Esophagus squamous epithelium (tissue), 5 donors: ENCODE data around the gene GNAI2. TPM values are rescaled to one million over a fixed set of nuclear protein-coding genes. Genes with fewer than 3 reads are reported as not detected.

Experiments
- DNase-seq: peaks from one replicate; lab custom pipeline; 2025; lab: John Stamatoyannopoulos, UW
- H3K27ac ChIP-seq, 4 donors: fragments of 200-600 bp; sonication (generic); one replicate each; pipeline ENCODE4 v1.5.1; 2016 to 2019; ENCODE audit warnings: mild to moderate bottlenecking in 1 of 4
- H3K27me3 ChIP-seq, 4 donors: fragments of 200-600 bp; sonication (generic); 1 replicate in 3 of 4; 2 replicates in 1 of 4; pipeline versions ENCODE4 v1.5.1 to v1.6.0; 2017 to 2021; ENCODE audit warnings: antibody characterized with exemption in 1 of 4
- H3K36me3 ChIP-seq, 3 donors: fragments of 200-600 bp; sonication (generic); one replicate each; pipeline ENCODE4 v1.5.1; 2016 to 2019
- H3K4me1 ChIP-seq, 3 donors: fragments of 200-600 bp; sonication (generic); one replicate each; pipeline ENCODE4 v1.5.1; 2017 to 2019
- H3K4me3 ChIP-seq, 4 donors: fragments of 200-600 bp; sonication (generic); 1 replicate in 3 of 4; 2 replicates in 1 of 4; pipeline ENCODE4 v1.5.1; 2016 to 2019; ENCODE audit warnings: mild to moderate bottlenecking in 2 of 4, moderate library complexity in 1 of 4
- H3K9me3 ChIP-seq, 3 donors: fragments of 200-600 bp; sonication (generic); one replicate each; pipeline ENCODE4 v1.5.1; 2016 to 2019
- POLR2A ChIP-seq, 4 donors: fragments of 450-650 bp; IDR thresholded peaks; one replicate each; pipeline ENCODE4 v1.6.1; 2017; ENCODE audit warnings: antibody characterized with exemption in 4 of 4, mild to moderate bottlenecking in 4 of 4, moderate library complexity in 3 of 4
- WGBS, 2 donors: methylation state at CpG; one replicate each; pipeline ENCODE4 v1.1.5; 2018; 5-methylcytosine and 5-hydroxymethylcytosine counted together
- intact Hi-C: fragments of 100-400 bp; cut with DNase I; formaldehyde crosslinking; loops from one replicate; pipeline ENCODE4 v1.15.0; 2022
- total RNA-seq, 4 donors: library from RNA; depleted of rRNA; stranded (reverse); fragments of >200 nt; gene quantifications; one replicate each; pipeline ENCODE4 v1.1.0, GENCODE V29; 2016
- TF ChIP-seq, protein P1 (sequence below), 6 experiments: fragments of 450-650 bp in 4 of 6; fragments of 200-600 bp in 2 of 6; sonication (generic) in 2 of 6; IDR thresholded peaks; one replicate each; pipeline ENCODE4 v1.5.1; 2016 to 2019; ENCODE audit warnings: antibody characterized with exemption in 6 of 6, mild to moderate bottlenecking in 4 of 6, moderate library complexity in 4 of 6
- donor health status: DM: yes; HTN: yes; CAD: no.

Gene GNAI2
- total RNA-seq, 4 donors from 2014 or later: 39.8 to 122 (median 76.5) TPM

GRCh38 chr3:50266017-50266416 is 30.0 kb downstream of the GNAI2 start:
- WGBS, 2 donors: 87 to 89% methylated on average over 3 to 4 of the region's 6 CpGs
- peak overlapping the region in 1 of 4 donors; percentile 59 for H3K4me3 ChIP-seq

DNA sequence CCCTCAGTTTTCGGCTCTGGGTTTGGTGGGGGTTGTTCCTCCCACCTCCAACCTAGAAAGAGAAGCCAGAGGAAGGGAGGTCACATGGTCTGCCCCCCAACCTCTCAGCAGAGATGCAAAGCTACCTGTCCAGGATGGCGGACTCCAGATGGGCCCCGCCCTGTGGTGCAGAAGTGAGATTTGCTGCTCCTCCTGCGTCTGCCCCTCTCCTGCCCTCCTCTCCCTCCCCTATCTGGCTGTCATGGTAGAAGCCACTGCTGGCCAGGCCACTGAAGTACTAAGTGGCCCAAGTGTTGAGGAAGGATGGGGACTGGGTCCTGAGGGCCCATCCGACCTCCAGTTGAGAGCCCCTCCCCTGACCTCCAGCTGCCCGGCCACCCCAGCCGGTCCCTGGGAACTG is 30.8 kb downstream of the GNAI2 start:
- WGBS, 2 donors: 60% methylated on average over 4 of the region's 7 CpGs; no CpG with 5 or more reads in 1 of the 2 donors
- no peak for DNase-seq
- peak overlapping the region; percentile 67 to 90 (median 88) for H3K27ac ChIP-seq
- peak overlapping the region; percentile 19 to 59 (median 38) for H3K4me3 ChIP-seq
- H3K36me3 ChIP-seq: no peaks in the 10 kb centered on the region
- H3K27me3 ChIP-seq: no peaks in the 10 kb centered on the region
- H3K9me3 ChIP-seq: no peaks in the 10 kb centered on the region
- TF ChIP-seq POLR2A (IDR thresholded peaks at IDR 0.05): no peak
- TF ChIP-seq, protein P1, sequence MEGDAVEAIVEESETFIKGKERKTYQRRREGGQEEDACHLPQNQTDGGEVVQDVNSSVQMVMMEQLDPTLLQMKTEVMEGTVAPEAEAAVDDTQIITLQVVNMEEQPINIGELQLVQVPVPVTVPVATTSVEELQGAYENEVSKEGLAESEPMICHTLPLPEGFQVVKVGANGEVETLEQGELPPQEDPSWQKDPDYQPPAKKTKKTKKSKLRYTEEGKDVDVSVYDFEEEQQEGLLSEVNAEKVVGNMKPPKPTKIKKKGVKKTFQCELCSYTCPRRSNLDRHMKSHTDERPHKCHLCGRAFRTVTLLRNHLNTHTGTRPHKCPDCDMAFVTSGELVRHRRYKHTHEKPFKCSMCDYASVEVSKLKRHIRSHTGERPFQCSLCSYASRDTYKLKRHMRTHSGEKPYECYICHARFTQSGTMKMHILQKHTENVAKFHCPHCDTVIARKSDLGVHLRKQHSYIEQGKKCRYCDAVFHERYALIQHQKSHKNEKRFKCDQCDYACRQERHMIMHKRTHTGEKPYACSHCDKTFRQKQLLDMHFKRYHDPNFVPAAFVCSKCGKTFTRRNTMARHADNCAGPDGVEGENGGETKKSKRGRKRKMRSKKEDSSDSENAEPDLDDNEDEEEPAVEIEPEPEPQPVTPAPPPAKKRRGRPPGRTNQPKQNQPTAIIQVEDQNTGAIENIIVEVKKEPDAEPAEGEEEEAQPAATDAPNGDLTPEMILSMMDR (IDR thresholded peaks at IDR 0.05): no peak
- peaks cover 11 to 83% (median 56%) of the 10 kb centered on the region in 3 donors for H3K4me1 ChIP-seq
- intact Hi-C loops: no loop called here

More at GRCh38 chr3:50266017-50266416, 30.0 kb downstream of the GNAI2 start:
- no peaks in the 10 kb centered on the region for H3K36me3 ChIP-seq
- peaks cover 11 to 84% (median 62%) of the 10 kb centered on the region in 3 donors for H3K4me1 ChIP-seq
- peak overlapping the region; percentile 67 to 90 (median 88) for H3K27ac ChIP-seq
- no peaks in the 10 kb centered on the region for H3K9me3 ChIP-seq
- no peak for TF ChIP-seq POLR2A (IDR thresholded peaks at IDR 0.05)
- TF ChIP-seq, protein P1 (IDR thresholded peaks at IDR 0.05): no peak
- DNase-seq: no peak
- H3K27me3 ChIP-seq: no peaks in the 10 kb centered on the region
- intact Hi-C loops: no loop called here

GRCh38 chr3:50267280-50267913 is 31.4 kb downstream of the GNAI2 start:
- H3K36me3 ChIP-seq: no peaks in the 10 kb centered on the region
- intact Hi-C loops: no loop called here
- H3K27ac ChIP-seq: peak overlapping the region; percentile 67 to 90 (median 88)
- H3K4me3 ChIP-seq: peak overlapping the region; percentile 19 to 59 (median 38)
- WGBS, 2 donors: 24 to 28% methylated on average over 3 to 7 of the region's 22 CpGs
- H3K27me3 ChIP-seq: no peaks in the 10 kb centered on the region
- DNase-seq: no peak
- H3K4me1 ChIP-seq: peaks cover 11 to 86% (median 56%) of the 10 kb centered on the region in 3 donors
- TF ChIP-seq POLR2A (IDR thresholded peaks at IDR 0.05): peak in 2 of 4 donors; percentile 51 to 58
- TF ChIP-seq, protein P1 (IDR thresholded peaks at IDR 0.05): no peak
- H3K9me3 ChIP-seq: no peaks in the 10 kb centered on the region

DNA sequence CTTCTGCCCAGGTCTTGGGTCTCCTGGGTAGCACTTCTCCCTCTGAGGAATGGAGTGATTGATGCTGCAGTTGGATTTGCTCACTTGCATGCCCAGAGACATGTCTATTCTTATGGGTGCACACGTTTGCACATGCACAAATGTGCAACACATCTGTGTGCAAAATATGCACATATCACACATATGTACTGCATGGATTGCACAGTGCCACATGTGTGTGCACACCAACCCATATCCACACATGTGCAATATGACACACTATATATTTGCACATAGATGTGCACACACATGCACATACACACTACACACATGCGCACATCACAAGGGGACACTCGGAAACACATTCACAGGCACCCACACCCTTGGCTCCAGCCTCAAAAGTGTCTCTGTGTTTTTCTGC is 32.3 kb downstream of the GNAI2 start:
- H3K4me1 ChIP-seq: peaks cover 18 to 95% (median 64%) of the 10 kb centered on the region in 3 donors
- intact Hi-C loops: no loop called here
- no peak for TF ChIP-seq POLR2A (IDR thresholded peaks at IDR 0.05)
- TF ChIP-seq, protein P1 (IDR thresholded peaks at IDR 0.05): no peak
- 3 to 44% methylated on average over 2 to 3 of the region's 3 CpGs for WGBS, 2 donors
- peak overlapping the region in 3 of 4 donors; percentile 38 to 59 (median 39) for H3K4me3 ChIP-seq
- peaks cover 0 to 1% (median 0%) of the 10 kb centered on the region in 4 donors for H3K27me3 ChIP-seq
- no peak for DNase-seq
- H3K36me3 ChIP-seq: no peaks in the 10 kb centered on the region
- H3K27ac ChIP-seq: peak overlapping the region; percentile 67 to 90 (median 88)
- no peaks in the 10 kb centered on the region for H3K9me3 ChIP-seq
